ENCODE measurements around the gene ATR. TPM values are rescaled to one million over a fixed set of nuclear protein-coding genes. Genes with fewer than 3 reads are reported as not detected.

The ATR gene
- total RNA-seq, 1 experiment from 2014 or later = 24.7 TPM

GRCh38 chr3:142523921-142524566 lies 54.5 kb downstream of the ATR start:
- DNase-seq (ENCODE audit: low read depth, low spot score) = no peak
- no peak for ATAC-seq
- POLR2A ChIA-PET = no interaction called here

More at GRCh38 chr3:142523921-142524566, 54.5 kb downstream of the ATR start:
- Histone ChIP-seq H3K4me2 (ENCODE audit: low read length) (no peak overlapping the region), H3K4me1 (ENCODE audit: control insufficient read depth in 1 of 2, insufficient read depth in 2 of 2, low read length in 2 of 2) (no peaks in the 10 kb centered on the region), H3K27me3 (ENCODE audit: insufficient read depth, low read length) (no peaks in the 10 kb centered on the region), H3K9me3 (ENCODE audit: control insufficient read depth in 1 of 2, insufficient read depth in 1 of 2, low read depth in 1 of 2, low read length in 2 of 2) (no peaks in the 10 kb centered on the region), H3K79me2 (ENCODE audit: insufficient read depth, low read length) (no peaks in the 10 kb centered on the region), H3K27ac (ENCODE audit: low read depth, low read length) (no peak overlapping the region), H3K4me3 (replicated peaks in 1 of 2; ENCODE audit: low read depth in 1 of 2, low read length in 2 of 2) (no peak overlapping the region), H2AFZ (ENCODE audit: low read depth, low read length, poor library complexity, severe bottlenecking) (no peak overlapping the region), H3K9me2 (ENCODE audit: insufficient read depth) (no peaks in the 10 kb centered on the region), H3K36me3 (ENCODE audit: control insufficient read depth in 1 of 2, insufficient read depth in 2 of 2, low read length in 2 of 2) (peaks cover 2 to 15% of the 10 kb centered on the region in 2 experiments; a peak in 1 of 4 replicates), H3K9ac (ENCODE audit: low read length) (no peak overlapping the region), H4K20me1 (ENCODE audit: insufficient read depth) (no peaks in the 10 kb centered on the region)
- TF ChIP-seq SRF (IDR thresholded peaks at IDR 0.05; ENCODE audit: low read depth) (no peak), REST (IDR thresholded peaks at IDR 0.05; ENCODE audit: low read depth) (no peak), YY1 (IDR thresholded peaks at IDR 0.05; ENCODE audit: extremely low read depth, insufficient replicate concordance, low read depth, low read length) (no peak), RAD21 (IDR thresholded peaks at IDR 0.05; ENCODE audit: low read depth) (no peak), ZFX (IDR thresholded peaks at IDR 0.05) (no peak), CTCF (IDR thresholded peaks at IDR 0.05 in 2 of 3, conservative IDR thresholded peaks at IDR 0.05 in 1 of 3; ENCODE audit: borderline replicate concordance in 1 of 3, insufficient read depth in 1 of 3, low read depth in 2 of 3, low read length in 2 of 3) (no peak), MAX (IDR thresholded peaks at IDR 0.05) (no peak)
- CTCF ChIA-PET = no interaction called here
- BruUV-seq (replicated peaks) = no TSS peak
- RAD21 ChIA-PET (ENCODE audit: low non-redundant PET in 1 of 2, low total read pairs in 2 of 2, uncharacterized antibody in 2 of 2, unreplicated experiment in 2 of 2) = interaction anchor here in 1 of 2 experiments (0.7 kb wide), 1 partner anchor 21 kb away, joined by 4 read pairs; no protein-coding TSS in a partner anchor
- intact Hi-C loops (cut with micrococcal nuclease) = no loop called here

Data from HCT116 (cell line).